OCI-M2 (cell line): Measurements from ENCODE around the gene GRK3.
"Not testable (repeated sequence)": the region's sequence is repeated elsewhere in the genome, so short reads cannot be mapped to it uniquely, and the experiment has no call there.

Experiments used
- DNase-seq: peaks from one replicate; lab custom pipeline; 2025; ENCODE audit not compliant: unreplicated experiment; lab: John Stamatoyannopoulos, UW

GRK3 gene

GRCh38 chr22:25548866-25549464 lies 15.5 kb upstream of the GRK3 start:
- no peak for DNase-seq

DNA sequence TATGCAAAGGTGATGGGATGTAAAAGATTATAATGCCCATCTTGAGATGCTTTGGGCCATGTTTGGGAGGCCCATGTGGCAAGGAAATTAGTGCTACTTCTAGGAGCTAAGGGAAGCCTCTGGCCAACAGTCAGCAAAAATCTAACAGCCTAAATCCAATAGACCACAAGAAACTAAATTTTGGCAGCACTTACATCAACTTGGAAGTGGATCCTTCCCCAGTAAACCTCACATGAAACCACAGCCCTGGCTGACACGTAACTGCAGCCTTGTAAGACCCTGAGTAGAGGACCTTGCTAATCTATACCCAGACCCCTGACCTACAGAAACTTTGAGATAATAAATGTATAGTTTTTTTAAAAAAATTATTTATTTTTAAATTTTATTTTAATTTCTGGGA lies 13.1 kb upstream of the GRK3 start:
- DNase-seq = no peak

DNA sequence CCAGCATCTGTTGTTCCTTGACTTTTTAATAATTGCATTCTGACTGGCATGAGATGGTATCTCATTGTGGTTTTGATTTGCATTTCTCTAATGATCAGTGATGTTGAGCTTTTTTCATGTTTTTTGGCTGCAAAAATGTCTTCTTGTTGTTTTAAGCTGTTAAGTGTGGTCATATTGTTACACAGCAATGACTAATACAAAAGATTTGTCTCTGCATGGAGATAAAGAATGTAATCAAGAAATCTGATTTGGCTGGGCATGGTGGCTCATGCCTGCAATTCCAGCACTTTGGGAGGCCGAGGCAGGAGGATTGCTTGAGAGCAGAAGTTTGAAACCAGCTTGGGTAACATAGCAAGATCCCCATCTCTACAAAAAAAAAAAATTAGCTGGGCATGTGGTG lies 12.1 kb upstream of the GRK3 start:
- not testable (repeated sequence) for DNase-seq

DNA sequence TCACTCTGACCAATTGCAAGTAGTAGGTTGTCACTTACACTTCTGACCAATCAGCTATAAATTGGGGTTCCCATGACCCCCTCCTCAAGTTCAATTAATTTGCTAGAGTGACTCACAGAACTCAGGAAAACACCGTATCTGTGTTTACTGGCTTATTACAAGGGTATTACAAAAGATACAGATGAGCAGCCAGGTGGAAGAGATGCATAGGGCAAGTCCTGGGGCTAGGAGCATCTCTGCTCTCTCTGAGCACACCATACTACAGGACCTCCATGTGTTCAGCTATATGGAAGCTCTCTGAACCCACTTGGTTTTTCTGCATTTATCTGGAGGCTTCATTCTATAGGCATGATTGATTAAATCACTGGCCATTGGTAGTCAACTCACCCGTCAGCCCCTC lies 11.3 kb upstream of the GRK3 start:
- no peak for DNase-seq

DNA sequence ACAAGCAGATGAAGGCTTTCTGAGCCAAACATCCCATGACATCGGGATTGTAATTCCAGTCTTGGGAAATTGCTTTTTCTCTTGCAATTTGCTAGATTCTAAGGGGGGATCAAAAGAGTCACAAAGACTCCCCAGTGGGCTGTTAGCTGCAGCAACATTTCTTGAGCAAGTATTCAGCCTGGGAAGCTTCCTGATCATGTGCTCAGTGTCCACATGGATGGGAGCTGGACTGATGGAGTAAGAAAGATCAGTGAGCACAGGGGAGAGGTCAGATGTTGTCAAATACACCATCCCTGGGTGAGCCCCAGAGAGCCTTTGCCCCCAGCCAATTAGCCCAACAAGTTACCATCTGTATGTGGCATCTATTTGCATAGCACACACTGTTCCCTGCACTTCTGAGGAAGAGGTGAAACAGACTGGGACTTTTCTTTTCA lies 10.2 kb upstream of the GRK3 start:
- no peak for DNase-seq

DNA sequence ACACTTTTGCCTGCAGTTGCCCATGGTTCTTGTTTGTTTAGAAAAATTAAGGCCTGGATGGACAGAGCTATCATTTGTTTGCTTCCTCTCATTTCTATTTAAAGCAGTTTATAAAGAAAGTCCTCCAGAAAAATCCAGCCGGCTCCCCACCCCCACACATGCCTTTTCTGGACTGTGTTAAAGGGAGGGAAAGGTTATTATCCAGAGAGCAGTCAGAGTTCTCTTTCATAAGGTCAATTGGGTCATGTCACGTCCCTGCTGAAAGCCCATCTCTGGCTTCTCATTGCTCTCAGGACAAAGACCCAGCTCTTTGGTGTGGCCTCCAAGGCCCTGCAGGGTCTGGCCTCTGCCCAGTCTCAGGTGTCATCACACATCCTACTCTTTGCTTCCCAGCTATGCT lies 9.8 kb upstream of the GRK3 start:
- no peak for DNase-seq

DNA sequence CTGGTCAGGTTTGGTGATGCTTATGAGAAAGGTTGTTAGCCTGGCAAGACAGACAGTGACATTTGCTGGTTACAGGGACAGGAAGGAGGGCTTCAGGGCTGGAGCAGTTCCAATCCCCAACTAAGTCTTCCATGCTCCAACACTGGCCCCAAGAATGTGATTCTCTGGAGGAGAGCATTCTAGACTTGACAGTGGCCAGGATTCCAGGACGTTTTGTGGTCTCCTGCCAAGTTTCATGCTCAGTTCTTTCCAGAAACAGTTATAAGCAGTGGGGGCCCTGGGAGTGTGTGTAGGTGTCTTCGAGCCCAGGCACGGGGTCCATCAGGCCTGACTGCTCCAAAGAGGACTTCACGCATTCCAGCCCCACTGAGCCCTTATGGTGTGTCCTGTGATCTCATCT lies 8.9 kb upstream of the GRK3 start:
- no peak for DNase-seq

GRCh38 chr22:25557218-25557617 lies 7.3 kb upstream of the GRK3 start:
- no peak for DNase-seq

DNA sequence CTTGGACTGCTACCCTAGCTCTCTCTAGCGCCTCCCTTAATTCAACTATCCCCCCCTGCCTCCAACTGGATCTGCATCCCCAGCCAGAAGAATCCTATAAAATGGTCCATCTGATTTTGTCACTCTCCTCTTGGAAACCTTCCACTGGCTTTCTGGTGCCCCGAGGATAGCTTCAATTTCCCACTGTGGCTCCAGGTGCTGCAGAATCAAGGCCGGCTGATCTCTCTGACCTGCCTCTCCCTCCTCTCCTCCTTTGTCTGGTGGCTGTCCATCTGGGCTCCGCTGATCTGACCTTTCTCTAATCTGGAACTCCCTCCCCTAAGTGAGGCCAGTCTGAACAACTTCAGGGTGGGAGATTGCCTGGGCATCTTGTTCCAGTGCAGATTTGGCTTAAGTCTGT lies 6.1 kb upstream of the GRK3 start:
- DNase-seq = no peak

GRCh38 chr22:25559910-25560309 lies 4.6 kb upstream of the GRK3 start:
- not testable (repeated sequence) for DNase-seq

- DNase-seq = not testable (repeated sequence)
Measured at GRCh38 chr22:25561182-25561581, 3.3 kb upstream of the GRK3 start.

GRCh38 chr22:25561927-25562326 lies 2.5 kb upstream of the GRK3 start:
- not testable (repeated sequence) for DNase-seq

DNA sequence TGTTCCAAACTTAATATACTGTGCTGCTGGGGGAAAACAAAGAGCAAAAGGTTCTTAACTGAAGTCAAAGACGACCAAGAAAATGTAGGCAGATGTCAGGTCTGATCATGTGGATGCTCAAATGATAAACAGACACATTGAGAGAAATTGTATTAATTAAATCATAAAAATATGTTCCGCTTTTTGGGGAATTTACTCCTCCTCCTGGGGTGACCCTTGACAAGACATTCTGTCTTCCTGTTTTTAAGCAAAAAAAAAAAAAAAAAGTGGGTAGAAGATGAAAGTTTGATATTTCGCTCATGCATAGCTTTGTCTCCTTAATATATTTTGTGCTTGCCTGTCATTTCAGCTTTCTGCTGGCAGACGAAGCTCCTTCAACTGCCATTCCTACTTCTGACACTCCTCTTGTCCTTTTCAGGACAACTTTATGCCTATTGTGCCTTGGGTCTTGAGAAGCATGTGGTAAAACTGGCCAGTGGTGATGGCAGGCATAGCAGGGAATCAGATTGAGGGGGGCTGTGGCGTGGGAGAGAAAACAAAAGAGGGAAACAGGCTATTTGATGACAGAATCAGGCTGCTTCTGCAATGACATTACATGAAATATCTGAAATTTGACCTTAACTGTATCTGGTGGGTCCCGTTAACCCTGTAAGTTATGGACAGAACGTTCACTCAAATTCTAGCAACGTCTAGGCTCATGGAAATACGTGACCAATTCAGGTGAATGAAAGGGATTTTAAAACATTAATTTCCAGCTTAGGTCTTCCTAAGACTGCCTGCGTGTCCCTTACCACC lies 1.3 kb upstream of the GRK3 start:
- not testable (repeated sequence) for DNase-seq

- no peak for DNase-seq
Measured at GRCh38 chr22:25563761-25564319, 635 bp upstream of the GRK3 start.

DNA sequence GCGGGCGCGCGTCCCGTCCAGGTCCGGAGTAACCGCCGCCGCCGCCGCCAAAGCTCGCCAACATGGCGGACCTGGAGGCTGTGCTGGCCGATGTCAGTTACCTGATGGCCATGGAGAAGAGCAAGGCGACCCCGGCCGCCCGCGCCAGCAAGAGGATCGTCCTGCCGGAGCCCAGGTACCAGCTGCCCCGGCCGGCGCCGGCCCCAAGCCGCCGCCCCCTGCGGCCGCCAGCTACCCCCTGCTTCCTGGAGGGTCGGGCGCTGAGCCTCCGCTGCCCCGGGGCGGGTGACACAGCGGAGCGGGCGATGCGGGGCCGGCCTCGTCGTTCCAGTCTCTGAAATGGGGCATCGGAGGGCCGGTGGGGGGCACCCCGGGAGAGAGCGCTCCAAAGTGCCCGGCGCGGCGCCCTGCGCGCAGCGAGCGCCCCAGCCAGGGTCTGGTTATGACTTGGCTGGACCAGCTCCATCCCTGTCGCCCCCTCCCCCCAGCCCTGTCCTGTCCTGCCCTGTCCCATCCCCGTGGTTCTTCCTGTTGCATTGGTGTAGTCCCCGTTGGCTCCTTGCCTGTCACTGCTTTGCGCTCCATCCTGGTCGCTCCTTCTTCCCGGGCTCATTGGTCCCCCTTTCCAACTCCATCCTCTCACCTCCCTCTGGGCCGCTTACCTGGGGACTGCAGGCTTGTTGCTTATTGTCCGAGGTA lies 653 bp downstream of the GRK3 start:
- DNase-seq = no peak

DNA sequence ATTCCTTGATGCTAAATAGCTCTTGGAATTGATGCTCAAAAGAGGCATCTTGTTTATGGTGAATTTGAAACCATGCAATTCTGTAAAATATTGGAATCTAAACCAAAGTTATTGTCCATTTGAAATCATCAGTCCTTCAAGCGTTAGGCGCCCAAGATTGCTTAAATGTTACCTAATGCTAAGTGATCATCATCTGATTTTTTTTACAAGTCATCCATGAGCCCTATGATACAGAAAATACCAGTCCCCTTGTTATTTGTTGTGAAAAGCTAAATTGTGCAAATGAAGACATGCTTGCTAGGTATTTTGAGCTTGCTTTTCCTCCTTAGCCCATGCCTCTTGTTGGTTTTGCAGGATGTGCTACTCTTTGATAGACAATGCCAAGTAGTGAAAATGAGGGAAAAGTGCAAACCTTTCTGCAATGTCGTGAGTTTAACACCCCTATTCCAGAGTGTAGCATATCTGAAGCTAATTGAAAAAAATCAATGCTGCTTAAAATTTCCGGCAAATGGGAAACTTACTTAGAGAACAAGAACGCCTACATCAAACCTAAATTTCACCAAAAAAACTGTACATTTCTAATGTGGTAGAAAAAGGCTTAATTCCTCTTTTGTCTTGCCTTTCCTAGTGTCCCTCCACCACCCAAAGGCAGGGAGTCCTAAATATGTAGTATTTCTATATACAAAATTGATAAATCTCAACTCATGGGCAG lies 1.9 kb downstream of the GRK3 start:
- DNase-seq = no peak

GRCh38 chr22:25566898-25567235 lies 2.4 kb downstream of the GRK3 start:
- no peak for DNase-seq

DNA sequence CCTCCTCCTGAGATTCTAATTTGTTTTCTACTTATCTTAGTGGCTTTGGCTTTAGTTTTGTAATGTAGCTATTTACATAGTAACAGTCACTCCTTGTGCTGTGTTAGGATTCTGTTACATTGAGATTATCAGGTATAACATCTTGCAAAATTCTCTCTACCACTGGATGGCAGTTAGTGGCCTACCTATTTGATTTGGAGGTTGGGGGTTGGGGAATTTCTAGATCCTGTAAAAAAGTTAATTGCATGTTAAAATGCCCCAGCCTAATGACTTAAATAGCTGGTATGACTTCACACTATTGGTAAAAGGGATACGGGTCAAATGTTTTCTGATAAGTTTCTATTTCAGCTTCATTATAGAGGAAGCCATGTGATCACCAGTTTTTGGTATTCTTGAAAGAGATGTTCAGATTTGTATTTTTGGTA lies 2.8 kb downstream of the GRK3 start:
- no peak for DNase-seq

GRCh38 chr22:25568066-25568465 lies 3.6 kb downstream of the GRK3 start:
- not testable (repeated sequence) for DNase-seq

DNA sequence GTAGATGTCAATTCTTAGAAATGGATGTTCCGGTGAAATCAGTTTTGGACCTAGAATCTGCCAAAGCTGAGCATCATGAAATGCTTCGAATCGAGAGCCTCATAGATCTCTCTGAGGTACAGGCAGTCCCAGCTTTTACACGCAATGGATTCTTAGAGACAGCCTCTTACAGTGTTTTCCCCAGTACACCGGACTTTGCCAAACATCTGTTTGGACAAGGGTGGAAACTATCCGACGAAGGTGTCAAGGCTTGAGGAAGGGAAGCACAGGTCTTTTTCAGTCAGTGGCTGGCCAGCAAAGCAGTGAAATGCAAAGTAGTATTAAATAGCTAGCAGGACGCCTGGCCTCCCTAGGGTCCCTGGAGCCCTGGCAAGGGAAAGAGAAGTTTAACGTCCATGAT lies 4.9 kb downstream of the GRK3 start:
- no peak for DNase-seq

DNA sequence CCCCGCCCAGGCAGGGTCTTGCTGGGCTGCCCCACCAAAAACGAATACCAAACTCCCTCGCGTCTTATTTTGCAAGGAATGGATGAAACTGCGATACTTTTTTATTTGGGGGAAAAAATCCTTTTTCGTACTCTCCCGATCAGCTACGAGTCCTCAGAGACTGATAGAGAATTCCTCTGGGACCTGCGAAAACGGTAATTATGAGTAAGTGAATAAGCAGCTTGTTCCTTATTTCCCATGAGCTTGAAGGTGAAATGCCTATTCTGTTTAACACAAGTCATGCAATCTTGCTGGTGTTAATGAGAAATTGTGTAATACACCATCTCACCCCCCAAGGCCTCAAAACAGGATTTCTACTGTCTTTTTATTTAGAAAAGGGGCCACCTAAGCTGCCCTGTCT lies 5.5 kb downstream of the GRK3 start:
- DNase-seq = no peak
